GM18508 (cell line): ENCODE data around the gene GRIA4.
A peak's percentile ranks its signal among the peaks of the same experiment; 100 is the strongest.
"Not testable (repeated sequence)": the region's sequence is repeated elsewhere in the genome, so short reads cannot be mapped to it uniquely, and the experiment has no call there.

Experiments
- ATAC-seq: cut with Tn5 transposase; IDR thresholded peaks from one replicate; pipeline ENCODE4 v1.9.1; 2021; ENCODE audit warnings: moderate number of reproducible peaks; ENCODE audit not compliant: insufficient read depth, unreplicated experiment

The GRIA4 gene

DNA sequence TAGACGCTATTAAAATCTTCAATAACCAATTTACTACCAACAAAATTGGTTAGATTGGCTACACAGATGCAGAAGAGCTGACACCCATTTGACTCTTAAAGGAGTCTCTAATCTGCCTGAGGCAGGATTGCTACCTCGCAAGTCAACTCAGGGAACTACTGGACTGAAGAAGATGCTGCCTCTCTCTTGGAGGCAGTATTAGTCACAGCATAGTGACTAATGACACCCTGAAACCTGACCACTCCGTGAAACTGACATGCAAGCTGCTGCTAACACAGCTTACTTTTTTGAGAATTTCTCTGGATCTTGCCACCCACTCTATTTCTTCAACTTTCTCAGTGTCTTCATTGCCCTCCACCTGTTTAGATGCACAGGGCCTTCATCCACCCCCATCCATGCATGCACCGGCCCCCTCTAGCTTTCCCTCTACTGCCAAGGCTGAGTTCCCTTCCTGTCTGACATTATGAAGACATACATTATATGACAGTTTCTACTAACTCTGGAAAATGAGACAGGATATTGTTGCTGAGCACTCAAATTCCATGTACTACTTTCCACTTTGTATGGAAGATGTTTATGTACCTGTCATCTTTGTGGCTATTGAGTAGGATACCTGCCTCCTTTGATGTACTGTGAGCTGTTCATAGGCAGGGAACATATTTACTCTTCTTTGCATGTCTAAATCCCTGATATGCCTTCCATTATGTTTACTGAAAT is 229.0 kb downstream of the GRIA4 start:
- ATAC-seq = no peak

DNA sequence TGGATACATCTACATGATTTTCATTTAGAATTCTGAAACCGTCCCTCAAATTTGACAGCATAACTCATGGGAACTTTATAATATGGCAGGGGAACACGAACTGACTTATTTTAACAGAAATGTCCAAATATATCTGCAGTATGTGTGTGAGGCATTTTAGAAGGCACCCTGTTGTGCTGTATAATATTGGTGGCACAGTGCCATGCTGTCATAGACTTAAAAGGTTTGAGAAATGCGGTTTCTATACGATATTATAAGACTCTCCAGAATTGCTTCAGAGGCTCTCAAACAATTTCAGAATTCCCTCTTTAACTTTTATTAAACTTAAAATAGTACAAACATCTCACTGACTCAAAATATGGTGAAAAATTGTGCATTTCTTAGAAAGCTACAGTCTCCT is 230.5 kb downstream of the GRIA4 start:
- ATAC-seq = no peak

DNA sequence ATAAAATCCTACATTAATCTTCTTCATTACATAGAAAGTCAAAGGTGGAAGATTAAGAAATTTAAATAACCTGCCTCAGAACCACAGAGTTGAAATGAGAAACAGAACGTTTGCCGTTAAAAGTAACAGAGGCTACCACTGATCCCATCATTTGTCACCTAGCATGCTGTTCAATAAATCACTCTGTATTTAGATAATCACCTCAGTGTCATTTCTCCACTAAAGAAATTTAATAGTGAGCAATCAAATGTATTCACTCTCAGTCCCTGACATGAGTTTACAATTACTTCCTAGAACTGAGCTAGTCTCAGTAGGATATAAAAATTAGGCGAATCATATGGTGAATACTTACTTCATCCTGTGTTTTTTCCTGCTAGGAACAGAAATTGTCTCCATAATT is 242.5 kb downstream of the GRIA4 start:
- no peak for ATAC-seq

DNA sequence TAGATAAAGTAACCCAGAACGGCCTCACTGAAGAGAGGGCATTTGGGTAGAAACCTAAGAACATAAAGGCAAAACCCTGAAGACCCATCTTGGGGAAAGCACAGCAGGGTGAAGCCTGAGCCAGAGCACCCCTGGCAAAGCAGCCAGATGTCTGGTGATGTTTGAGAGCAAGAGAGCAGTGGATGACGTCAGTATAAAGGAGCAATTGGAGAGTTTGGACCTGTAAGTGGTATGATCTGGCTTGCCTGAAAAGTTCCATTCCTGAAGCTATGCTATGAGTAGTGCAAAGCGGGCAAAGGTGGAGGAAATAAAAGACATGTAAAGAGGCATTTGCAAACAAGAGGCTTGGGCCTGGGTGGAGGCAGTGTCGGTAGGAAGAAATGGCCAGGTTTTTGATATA is 244.4 kb downstream of the GRIA4 start:
- no peak for ATAC-seq

DNA sequence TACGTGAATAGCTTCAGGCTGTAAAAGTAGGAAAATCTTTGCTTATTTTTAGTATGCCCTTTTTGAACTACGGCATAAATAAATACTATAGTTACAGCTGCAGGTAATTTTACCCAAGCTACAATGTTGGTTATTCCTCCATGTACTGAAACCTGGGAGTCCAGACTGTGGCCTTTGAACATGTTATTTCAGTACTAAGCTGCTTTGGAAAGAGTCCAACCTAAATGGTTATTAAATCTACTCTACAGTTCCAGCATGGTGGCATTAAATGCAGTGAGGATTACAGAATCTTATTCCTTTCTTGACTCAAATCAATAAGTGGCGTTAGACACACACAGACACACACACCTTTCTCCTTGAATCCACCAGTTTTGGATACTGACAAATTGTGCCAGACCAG is 247.1 kb downstream of the GRIA4 start:
- no peak for ATAC-seq

DNA sequence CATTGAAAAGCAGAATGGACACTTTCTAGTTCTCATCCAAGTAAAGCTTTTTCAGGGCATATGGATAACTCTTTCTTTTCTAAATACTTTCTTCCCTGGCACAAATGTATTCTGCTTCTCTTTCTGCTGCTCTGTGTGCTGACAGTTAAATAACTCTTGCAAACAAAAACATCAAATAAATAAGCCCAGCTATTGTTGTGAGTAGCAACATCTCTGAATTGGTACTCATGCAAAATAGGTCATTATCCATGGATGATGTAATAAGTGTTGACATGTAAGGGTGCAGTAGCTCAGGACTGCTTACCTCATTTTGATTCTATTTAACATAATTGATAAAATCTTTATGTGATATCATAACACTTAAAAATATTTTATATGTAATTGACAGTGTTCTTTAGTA is 247.9 kb downstream of the GRIA4 start:
- no peak for ATAC-seq

DNA sequence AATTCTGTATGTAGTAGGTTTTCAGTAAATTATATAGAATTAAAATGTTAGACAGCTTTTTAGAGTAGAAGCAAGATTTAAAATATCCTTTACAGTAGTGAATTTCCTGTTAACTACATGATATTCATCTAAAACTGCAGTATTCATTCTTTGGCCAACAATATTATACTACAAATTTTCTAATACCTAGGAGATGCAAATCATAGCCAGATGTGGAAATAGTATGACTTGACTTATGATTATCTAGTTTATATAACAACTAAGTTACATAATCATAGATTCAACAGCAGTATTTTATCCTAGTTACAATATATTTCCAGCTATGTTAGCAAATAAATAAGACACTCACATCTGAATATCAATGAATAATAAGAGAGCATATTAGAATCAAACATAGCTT is 249.0 kb downstream of the GRIA4 start:
- no peak for ATAC-seq

DNA sequence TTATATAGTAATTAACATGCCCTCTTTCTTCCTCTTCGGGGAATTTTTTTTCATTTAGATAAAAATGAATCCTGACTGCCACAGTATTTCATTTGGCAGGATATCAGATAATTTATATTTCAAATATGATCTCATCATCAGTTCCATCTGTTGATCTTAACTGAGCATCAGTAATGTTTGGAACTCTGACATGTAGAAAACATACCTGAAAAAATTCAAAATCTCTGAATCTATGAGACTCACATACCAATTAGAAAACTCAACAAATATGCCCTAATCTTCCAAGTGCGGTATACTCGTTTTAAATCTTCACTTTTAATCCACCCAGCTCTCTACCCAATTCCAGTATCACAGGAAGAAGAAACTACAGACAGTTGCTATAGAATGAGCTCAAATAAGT is 250.2 kb downstream of the GRIA4 start:
- ATAC-seq = no peak

DNA sequence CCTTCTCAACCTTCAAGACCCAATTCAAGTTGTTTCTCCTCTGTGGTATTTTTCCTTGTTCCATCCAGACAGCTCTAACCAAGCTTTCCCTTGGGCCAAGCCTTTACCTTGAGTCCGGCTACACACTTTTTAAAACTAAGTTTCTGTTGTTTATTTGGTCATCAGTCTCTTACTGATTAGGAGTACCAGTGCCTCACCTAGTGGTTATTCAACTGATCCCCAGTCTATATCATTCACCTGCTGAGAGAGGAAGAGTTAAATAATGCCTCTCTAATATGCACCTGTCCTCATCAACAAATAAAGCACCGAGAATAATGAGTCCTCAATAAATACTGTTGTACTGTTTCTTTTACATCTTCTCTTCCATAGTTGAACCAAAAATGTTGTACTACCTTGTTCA is 251.4 kb downstream of the GRIA4 start:
- ATAC-seq = no peak

DNA sequence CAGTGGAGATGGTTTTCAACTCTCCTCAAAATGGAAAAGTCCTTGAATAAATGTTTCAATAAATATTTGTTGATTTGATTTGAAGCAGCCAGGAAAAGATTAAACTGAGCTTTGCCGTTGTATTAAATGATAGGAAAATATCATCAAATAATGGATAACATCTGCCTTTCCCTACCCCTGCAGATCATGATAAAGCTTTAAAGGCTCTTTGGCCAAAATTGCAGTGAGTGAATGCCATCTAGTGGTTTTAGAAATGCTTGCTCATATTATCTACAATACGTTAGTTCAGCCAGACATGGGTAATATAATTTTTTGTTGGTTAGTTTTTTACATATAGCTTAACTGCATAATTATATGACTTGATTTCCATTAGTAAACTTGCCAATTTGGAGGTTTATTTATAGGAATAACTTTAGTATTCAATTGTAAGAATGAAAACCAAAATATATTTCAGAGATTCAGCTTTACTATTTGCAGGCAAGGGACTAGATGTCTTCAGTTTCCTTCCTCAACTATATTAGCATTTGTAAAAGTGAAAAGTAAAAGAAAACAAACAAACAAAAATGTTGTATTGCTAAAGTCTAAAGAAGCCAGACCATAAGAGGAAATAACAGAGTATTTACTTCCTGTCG is 253.0 kb downstream of the GRIA4 start:
- peak; percentile 76 for ATAC-seq

DNA sequence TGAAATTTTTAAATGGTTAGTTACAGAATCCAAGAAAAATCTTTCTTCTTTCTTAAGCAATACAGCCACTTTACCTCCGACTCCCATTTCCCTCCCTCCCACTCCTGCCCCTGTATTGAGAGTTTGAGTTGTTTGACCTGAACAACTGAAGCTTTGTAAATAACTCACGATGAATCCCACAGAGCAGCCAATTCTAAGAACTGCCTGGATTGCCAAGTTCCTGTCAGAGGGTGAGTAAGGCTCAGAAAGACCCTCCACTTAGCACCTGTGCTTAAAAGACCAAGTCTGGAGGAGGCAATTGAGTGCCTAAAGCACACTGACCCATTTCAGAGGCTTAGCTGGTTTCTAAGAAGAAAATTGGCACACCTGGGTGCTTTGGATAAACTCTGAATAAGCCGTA is 253.7 kb downstream of the GRIA4 start:
- no peak for ATAC-seq

DNA sequence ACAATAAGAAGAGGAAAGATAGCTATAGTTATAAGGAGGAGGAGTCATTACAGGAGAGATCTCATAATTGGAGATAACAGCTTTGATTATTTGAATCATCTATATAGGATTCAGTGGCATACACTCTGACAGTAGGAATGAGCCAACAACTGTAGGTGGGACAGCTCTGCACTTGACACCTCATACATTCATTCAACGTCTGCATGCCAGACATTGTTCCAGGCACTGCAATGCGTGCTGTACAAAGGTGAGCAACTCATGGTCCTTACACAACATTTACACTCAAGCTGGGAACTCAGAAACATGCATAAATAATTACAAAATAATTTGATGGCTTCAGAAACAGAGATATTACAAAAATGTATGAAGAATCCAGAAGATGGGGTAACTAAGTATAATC is 257.9 kb downstream of the GRIA4 start:
- no peak for ATAC-seq

DNA sequence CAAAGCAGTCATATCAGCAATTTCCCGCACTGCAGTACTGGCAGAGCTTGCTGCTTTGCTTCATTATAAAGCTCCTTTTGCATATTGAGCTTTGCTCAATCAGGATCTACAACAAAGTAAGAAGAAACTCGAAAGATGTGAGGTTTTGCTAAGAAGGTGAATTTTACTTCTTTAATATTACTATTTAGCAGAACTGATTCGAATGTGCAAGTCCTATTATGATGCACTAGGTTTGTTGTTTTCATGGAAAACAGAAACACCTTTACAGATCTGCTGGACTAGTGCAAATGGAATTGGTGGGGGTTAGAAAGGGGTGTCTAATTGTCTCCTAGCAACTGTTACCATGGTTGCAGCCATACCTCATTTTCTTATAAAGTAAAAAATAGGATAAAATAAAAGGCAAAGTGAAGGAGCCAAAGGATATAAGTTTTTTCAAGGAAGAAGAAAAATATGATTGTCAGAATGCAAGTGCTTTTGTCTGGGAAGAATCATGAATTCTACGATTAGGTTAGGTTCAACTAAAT is 259.0 kb downstream of the GRIA4 start:
- ATAC-seq = no peak

DNA sequence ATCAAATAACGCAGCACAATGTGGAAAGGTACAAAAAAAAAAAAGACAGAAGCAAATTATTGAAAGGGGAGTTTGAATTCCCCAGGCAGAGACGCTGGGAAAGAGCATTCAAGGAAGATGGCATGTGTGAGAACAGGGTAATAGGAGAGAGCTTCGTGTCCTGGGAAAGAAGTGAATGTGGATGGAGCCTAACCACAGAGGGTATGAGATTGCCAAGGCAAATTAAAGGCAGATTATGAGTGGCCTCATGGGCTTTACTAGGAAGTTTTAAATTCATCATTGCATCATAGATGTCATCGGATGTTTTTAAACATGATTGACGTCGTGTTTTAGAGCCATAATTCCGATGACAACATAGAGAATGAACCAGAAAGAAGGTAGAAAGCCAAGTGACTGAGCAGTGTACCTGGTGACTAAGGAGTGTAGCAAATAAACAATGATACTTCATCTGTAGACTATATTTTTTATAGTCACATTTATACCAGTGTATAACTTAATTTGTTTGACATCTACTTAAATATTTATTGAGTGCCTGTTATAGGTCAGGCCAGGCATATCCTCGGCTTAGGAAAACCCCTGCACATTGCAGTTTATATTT is 260.7 kb downstream of the GRIA4 start:
- no peak for ATAC-seq

DNA sequence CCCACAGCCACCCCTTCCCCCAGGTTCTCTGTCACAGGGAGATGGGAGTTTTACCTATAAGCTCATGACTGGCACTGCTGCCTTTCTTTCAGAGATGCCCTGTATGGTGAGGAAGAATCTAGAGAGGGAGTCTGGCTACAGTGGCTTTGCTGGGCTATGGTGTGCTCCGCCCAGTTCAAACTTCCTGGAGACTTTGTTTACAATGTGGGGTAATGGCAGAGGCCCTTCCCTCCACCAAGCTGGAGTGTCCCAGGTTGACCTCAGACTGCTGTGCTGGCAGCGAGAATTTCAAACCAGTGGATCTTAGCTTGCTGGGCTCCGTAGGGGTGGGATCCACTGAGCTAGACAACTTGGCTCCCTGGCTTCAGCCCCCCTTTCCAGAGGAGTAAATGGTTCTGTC is 268.6 kb downstream of the GRIA4 start:
- no peak for ATAC-seq

DNA sequence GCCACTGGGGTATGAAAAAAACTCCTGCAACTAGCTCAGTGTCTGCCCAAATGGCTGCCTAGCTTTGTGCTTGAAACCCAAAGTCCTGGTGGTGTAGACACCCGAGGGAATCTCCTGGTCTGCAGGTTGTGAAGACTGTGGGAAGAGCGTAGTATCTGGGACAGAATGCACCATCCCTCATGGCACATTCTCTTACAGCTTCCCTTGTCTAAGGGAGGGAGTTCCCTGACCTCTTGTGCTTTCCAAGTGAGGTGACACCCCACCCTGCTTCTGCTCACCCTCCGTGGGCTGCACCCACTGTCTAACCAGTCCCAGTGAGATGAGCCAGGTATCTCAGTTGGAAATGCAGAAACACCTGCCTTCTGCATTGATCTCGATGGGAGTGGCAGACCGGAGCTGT is 269.1 kb downstream of the GRIA4 start:
- not testable (repeated sequence) for ATAC-seq

DNA sequence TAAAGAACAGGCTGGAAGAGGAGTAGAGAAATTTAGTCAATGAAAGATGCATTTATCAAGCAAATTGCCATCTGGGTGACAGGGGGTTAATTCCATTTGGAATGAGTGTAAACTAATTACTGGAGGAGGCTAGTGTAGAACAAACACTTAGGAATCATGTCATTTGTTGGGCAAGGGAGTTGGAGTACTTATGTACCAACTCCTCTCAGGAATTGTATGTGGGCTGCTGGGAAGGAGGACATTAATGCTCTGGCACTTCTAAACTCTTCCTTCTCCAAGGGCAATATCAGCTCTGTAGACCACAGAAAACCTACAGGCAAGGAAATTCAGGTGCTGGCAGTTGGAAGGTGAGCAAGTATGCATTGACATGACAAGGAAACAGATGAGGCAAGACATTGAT is 271.2 kb downstream of the GRIA4 start:
- no peak for ATAC-seq

DNA sequence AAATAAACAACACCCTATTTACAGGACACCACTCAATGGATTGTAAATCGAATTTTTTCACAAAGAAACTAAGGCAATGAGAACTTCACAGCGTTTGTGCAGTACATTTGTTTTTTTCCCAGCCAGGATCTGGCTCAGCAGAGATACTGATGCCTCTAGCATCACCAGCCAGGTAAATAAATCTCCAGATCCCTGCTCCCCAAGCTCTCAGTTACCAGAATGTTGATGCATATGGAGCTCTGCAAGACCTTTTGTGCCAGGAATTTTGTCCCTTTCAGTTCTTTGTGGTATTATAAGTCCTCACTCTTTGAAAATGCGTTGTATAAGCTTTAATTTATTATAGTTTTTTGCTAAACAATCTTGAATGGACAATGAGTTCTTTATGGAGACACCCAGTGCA is 274.6 kb downstream of the GRIA4 start:
- no peak for ATAC-seq

DNA sequence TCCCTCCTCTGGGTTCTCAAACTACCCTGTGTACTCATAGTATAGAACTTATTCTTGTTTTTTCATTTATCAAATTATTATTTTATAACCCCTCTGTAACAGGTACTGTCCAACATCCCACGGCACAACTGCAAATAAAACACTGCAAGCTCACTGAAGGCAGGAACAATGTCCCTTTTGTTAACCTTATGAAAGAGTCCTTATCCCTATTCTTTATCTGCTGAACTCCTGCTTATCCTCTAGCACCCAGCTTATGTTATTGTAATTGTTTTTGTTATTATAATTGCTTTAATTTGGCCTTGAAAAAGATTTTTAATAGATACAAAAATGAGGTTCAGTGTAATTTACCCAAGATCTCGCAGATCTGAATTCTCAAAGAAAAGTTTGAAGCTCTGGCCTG is 281.8 kb downstream of the GRIA4 start:
- no peak for ATAC-seq

DNA sequence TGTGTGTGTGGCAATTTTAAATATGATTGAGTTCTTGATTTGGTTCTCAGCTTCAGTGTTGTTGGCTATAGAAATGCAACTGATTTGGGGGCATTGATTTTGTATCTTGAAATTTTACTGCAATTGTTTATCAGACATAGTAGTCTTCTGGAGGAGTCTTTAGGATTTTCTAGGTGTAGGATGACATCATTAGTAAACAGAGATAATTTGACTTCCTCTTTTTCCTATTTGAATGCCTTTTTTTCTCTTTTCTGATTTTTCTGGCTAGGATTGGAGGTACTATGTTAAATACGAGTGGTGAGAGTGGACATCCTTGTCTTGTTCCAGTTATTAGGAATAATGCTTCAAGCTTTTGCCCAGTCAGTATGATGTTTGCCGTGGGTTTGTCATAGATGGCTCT is 287.3 kb downstream of the GRIA4 start:
- ATAC-seq = no peak

DNA sequence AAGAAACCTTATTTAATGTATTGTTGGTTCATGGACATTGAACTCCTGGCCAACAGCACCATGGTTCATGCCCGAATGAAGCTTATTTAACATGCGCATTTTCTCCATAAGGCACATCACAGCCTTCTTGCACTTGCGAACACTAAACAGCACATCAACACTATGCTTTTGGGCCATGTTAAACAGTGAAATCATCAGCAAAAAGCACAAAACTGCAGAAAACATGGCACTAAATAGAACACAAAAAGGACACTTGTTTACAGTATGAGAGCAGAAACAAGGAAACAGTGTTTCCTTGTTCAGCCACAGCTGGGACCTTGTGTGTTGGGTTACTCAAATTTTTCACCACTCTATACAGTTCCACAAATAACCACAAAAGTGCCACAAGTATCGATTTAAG is 289.9 kb downstream of the GRIA4 start:
- ATAC-seq = no peak
